A673 (cell line): ENCODE results near the gene CHPT1. TPM values are rescaled to one million over a fixed set of nuclear protein-coding genes. Genes with fewer than 3 reads are reported as not detected.
"Not testable (repeated sequence)": the region's sequence is repeated elsewhere in the genome, so short reads cannot be mapped to it uniquely, and the experiment has no call there.

Experiments used
- BruUV-seq: library from RNA; stranded (reverse); fragments of 400-500 nt; replicated peaks from 2 replicates; lab custom pipeline; 2021; lab: Mats Ljungman, UMichigan
- CTCF ChIA-PET: fragments of 300-600 bp; sonication (Branson Sonifier 250); formaldehyde crosslinking; loops from one replicate; lab custom pipeline; 2022; ENCODE audit warnings: antibody characterized with exemption; lab: Charles Lee
- POLR2A ChIA-PET: fragments of 300-600 bp; sonication (Branson Sonifier 250); formaldehyde crosslinking; loops from one replicate; lab custom pipeline; 2022; ENCODE audit warnings: antibody characterized with exemption; ENCODE audit not compliant: low non-redundant PET; lab: Charles Lee
- DNase-seq: peaks from one replicate; pipeline ENCODE4 v3.0.0-alpha.2; 2015; ENCODE audit warnings: low spot score
- H3K27ac ChIP-seq: fragments of 200-600 bp; sonication (generic); 2 replicates; pipeline ENCODE4 v1.5.1; 2016; ENCODE audit warnings: mixed run types, low read depth, mild to moderate bottlenecking, mixed read lengths, antibody characterized with exemption, low read length; ENCODE audit not compliant: poor library complexity, severe bottlenecking
- H3K27me3 ChIP-seq: fragments of 200-600 bp; sonication (generic); replicated peaks from 2 replicates; pipeline ENCODE4 v1.6.1; 2017; ENCODE audit warnings: mixed run types, low read depth, mild to moderate bottlenecking, mixed read lengths, antibody characterized with exemption, low read length; ENCODE audit not compliant: insufficient read depth, poor library complexity
- H3K36me3 ChIP-seq: fragments of 200-600 bp; sonication (generic); 2 replicates; pipeline ENCODE4 v1.6.1; 2016; ENCODE audit warnings: mixed run types, mild to moderate bottlenecking, mixed read lengths, antibody characterized with exemption, low read length; ENCODE audit not compliant: insufficient read depth, poor library complexity, severe bottlenecking
- H3K4me1 ChIP-seq: fragments of 200-600 bp; sonication (generic); 2 replicates; pipeline ENCODE4 v1.6.1; 2017; ENCODE audit warnings: mixed run types, mild to moderate bottlenecking, mixed read lengths, antibody characterized with exemption, low read length; ENCODE audit not compliant: insufficient read depth, poor library complexity, severe bottlenecking
- H3K4me3 ChIP-seq: fragments of 200-600 bp; sonication (generic); 2 replicates; pipeline ENCODE4 v1.5.1; 2016; ENCODE audit warnings: low read depth, mixed run types, mild to moderate bottlenecking, mixed read lengths, low read length; ENCODE audit not compliant: poor library complexity, severe bottlenecking
- H3K9me3 ChIP-seq: fragments of 200-600 bp; sonication (generic); 2 replicates; pipeline ENCODE4 v1.6.1; 2016; ENCODE audit warnings: mixed run types, low read depth, mild to moderate bottlenecking, mixed read lengths, antibody characterized with exemption, low read length; ENCODE audit not compliant: poor library complexity, severe bottlenecking
- EZH2 ChIP-seq: fragments of 200-600 bp; sonication (generic); IDR thresholded peaks from 2 replicates; pipeline ENCODE4 v1.6.1; 2017; ENCODE audit warnings: borderline replicate concordance, low read depth, mild to moderate bottlenecking, mixed read lengths, antibody characterized with exemption, low read length; ENCODE audit not compliant: poor library complexity, severe bottlenecking
- intact Hi-C: fragments of 100-400 bp; cut with micrococcal nuclease; formaldehyde crosslinking; loops from one replicate; pipeline ENCODE4 v1.10.0; 2022; ENCODE audit not compliant: unreplicated experiment
- total RNA-seq: library from RNA; stranded (reverse); gene quantifications from 2 replicates; pipeline ENCODE4 v1.2.3, GENCODE V29; 2021
- TF ChIP-seq, protein P1 (sequence below): fragments of 300-800, 200-600 bp; sonication (generic); conservative IDR thresholded peaks from 2 replicates; pipeline ENCODE4 v1.5.1; 2017; ENCODE audit warnings: low read depth, mild to moderate bottlenecking, antibody characterized with exemption, low read length, moderate library complexity, mixed read lengths

CHPT1 gene
- total RNA-seq, 1 experiment from 2014 or later, result 31.6 TPM

DNA sequence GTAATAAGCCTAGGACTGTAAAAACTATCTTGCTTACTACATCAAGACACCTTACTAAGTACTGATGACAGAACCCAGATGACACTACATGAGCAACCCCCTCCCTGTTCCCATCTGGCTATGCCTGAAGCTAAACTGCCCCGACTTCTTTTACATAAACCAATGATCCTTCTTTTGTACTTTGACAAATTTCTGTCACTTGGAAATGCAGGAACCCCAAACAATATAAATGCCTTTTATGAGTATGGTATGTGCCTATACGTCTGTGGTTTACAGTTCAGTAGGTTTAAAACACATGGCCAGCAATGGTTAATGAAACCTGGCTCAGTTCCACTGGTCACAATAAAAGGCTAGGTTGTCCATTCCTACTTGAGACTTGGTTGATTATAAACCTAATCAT, 35.7 kb downstream of the CHPT1 start:
- no peak overlapping the region for H3K4me3 ChIP-seq
- H3K4me1 ChIP-seq, result no peaks in the 10 kb centered on the region
- DNase-seq, result no peak
- no peaks in the 10 kb centered on the region for H3K9me3 ChIP-seq
- no TSS peak for BruUV-seq
- CTCF ChIA-PET, result no interaction called here
- no peaks in the 10 kb centered on the region for H3K27me3 ChIP-seq
- no peaks in the 10 kb centered on the region for H3K36me3 ChIP-seq
- intact Hi-C loops, result no loop called here
- H3K27ac ChIP-seq, result no peak overlapping the region
- POLR2A ChIA-PET, result no interaction called here
- TF ChIP-seq, protein P1, sequence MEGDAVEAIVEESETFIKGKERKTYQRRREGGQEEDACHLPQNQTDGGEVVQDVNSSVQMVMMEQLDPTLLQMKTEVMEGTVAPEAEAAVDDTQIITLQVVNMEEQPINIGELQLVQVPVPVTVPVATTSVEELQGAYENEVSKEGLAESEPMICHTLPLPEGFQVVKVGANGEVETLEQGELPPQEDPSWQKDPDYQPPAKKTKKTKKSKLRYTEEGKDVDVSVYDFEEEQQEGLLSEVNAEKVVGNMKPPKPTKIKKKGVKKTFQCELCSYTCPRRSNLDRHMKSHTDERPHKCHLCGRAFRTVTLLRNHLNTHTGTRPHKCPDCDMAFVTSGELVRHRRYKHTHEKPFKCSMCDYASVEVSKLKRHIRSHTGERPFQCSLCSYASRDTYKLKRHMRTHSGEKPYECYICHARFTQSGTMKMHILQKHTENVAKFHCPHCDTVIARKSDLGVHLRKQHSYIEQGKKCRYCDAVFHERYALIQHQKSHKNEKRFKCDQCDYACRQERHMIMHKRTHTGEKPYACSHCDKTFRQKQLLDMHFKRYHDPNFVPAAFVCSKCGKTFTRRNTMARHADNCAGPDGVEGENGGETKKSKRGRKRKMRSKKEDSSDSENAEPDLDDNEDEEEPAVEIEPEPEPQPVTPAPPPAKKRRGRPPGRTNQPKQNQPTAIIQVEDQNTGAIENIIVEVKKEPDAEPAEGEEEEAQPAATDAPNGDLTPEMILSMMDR, result no peak
- TF ChIP-seq EZH2, result no peak

DNA sequence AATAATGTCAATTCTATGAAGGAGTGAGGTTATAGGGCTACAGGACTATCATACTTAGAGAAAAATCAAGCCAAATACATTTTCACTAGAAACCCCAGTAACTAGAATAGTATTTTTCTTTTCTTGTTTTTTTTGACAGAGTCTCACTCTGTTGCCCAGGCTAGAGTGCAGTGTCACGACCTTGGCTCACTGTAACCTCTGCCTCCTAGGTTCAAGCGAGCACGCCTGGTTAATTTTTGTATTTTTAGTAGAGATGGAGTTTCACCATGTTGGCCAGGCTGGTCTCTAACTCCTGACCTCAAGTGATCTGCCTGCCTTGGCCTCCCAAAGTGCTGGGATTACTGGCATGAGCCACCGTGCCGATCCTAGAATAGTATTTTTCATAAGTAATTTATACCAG, 37.0 kb downstream of the CHPT1 start:
- H3K36me3 ChIP-seq, intact Hi-C loops, H3K4me3 ChIP-seq, BruUV-seq, POLR2A ChIA-PET, DNase-seq, H3K4me1 ChIP-seq, CTCF ChIA-PET, H3K27ac ChIP-seq, H3K9me3 ChIP-seq, H3K27me3 ChIP-seq: not testable (repeated sequence)

DNA sequence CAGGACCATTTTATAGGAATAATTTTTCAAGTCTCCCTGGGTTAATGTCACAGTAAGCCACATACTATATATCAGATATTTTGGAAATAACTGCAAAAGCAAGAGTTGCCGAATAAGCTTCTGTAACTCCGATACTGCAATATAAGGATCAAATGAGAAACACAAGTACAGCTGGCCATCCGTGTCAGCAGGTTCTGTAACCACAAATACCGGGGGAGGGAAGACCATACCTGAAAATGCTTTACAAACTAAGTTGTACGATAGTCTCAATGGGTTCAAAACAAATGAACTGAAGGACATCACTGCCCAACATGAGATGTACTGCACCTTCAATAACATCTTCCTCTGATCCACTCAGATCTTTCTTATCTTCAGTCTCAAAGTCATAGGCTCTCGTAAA, 40.0 kb downstream of the CHPT1 start:
- CTCF ChIA-PET, result no interaction called here

More for the DNA sequence above, 40.0 kb downstream of the CHPT1 start:
- DNase-seq, result no peak
- no peaks in the 10 kb centered on the region for H3K4me1 ChIP-seq
- no peaks in the 10 kb centered on the region for H3K27me3 ChIP-seq
- POLR2A ChIA-PET, result no interaction called here
- H3K4me3 ChIP-seq, result no peak overlapping the region
- no peak overlapping the region for H3K27ac ChIP-seq
- intact Hi-C loops, result no loop called here
- no peaks in the 10 kb centered on the region for H3K9me3 ChIP-seq
- no peaks in the 10 kb centered on the region for H3K36me3 ChIP-seq
- no TSS peak for BruUV-seq
- no peak for TF ChIP-seq EZH2
- TF ChIP-seq, protein P1, result no peak
